ENCODE results near the gene ANKRD6.
A peak's percentile ranks its signal among the peaks of the same experiment; 100 is the strongest.

The ANKRD6 gene

DNA sequence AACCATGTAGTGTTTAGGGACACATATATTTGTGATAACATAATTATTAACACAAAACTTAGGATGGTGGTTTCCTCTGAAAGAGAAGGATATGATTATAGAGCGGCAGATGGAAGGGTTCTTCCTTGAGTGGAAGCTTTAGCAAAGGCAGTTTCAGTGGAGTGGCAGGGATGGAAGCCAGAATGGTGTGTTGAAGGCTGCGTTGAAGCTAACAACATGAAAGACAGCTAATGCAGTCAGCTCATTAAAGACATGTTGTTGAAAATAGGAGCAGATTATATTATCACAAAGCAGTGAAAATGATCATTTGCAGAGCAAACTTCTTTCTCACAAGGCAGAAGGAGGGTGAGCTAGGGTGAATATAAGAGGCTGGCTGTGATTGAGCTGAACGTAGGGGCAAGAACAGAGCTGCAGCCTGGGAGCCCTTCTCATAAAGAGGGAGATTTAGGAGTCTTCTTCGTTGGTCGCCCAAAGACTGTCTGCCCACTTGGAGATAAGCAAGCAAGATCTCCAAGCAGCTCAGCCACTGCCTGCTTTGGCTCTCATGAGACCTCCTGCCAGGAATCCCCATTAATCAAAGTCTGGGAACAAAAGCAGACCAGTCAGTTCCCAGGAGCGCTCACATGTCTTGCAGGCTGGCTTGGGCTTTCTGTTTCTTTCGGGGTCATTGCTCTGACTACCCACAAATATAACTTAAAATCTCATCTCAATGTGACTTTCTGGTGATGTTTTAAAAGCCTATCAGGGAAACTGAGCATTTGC, 2.6 kb upstream of the ANKRD6 start:
- no peak overlapping the region for H3K27ac ChIP-seq
- no peak overlapping the region for H3K4me3 ChIP-seq
- H3K36me3 ChIP-seq (ENCODE audit: insufficient read depth, low read length), result no peaks in the 10 kb centered on the region
- no peak overlapping the region for H3K9ac ChIP-seq (ENCODE audit: insufficient read length)
- no peak for DNase-seq (ENCODE audit: low read depth, low spot score)
- TF ChIP-seq EZH2 (IDR thresholded peaks at IDR 0.05) (no peak), POLR2AphosphoS5 (IDR thresholded peaks at IDR 0.05; ENCODE audit: borderline replicate concordance, low read depth, low read length) (no peak), FOXP2 (optimal IDR thresholded peaks at IDR 0.05; ENCODE audit: control extremely low read depth, extremely low read length, insufficient read depth) (no peak)
- H3K9me3 ChIP-seq (ENCODE audit: low read depth, low read length), result no peaks in the 10 kb centered on the region

- Histone ChIP-seq H3K9ac (ENCODE audit: insufficient read length) (no peak overlapping the region), H3K27ac (no peak overlapping the region), H3K4me3 (peak overlapping the region; percentile 60), H3K36me3 (ENCODE audit: insufficient read depth, low read length) (no peaks in the 10 kb centered on the region), H3K9me3 (ENCODE audit: low read depth, low read length) (no peaks in the 10 kb centered on the region)
- TF ChIP-seq FOXP2 (optimal IDR thresholded peaks at IDR 0.05; ENCODE audit: control extremely low read depth, extremely low read length, insufficient read depth) (no peak), EZH2 (IDR thresholded peaks at IDR 0.05) (no peak), POLR2AphosphoS5 (IDR thresholded peaks at IDR 0.05; ENCODE audit: borderline replicate concordance, low read depth, low read length) (no peak)
- no peak for DNase-seq (ENCODE audit: low read depth, low spot score)
Observed at GRCh38 chr6:89433252-89434149, 549 bp downstream of the ANKRD6 start.

GRCh38 chr6:89434150-89434499, 1.2 kb downstream of the ANKRD6 start:
- no peak overlapping the region for H3K27ac ChIP-seq
- no peak for DNase-seq (ENCODE audit: low read depth, low spot score)
- no peaks in the 10 kb centered on the region for H3K9me3 ChIP-seq (ENCODE audit: low read depth, low read length)
- H3K9ac ChIP-seq (ENCODE audit: insufficient read length), result no peak overlapping the region
- no peak overlapping the region for H3K4me3 ChIP-seq
- TF ChIP-seq POLR2AphosphoS5 (IDR thresholded peaks at IDR 0.05; ENCODE audit: borderline replicate concordance, low read depth, low read length) (no peak), EZH2 (IDR thresholded peaks at IDR 0.05) (no peak)
- H3K36me3 ChIP-seq (ENCODE audit: insufficient read depth, low read length), result no peaks in the 10 kb centered on the region

- H3K36me3 ChIP-seq (ENCODE audit: insufficient read depth, low read length), result no peaks in the 10 kb centered on the region
Observed at GRCh38 chr6:89434954-89435353, 2.0 kb downstream of the ANKRD6 start.

DNA sequence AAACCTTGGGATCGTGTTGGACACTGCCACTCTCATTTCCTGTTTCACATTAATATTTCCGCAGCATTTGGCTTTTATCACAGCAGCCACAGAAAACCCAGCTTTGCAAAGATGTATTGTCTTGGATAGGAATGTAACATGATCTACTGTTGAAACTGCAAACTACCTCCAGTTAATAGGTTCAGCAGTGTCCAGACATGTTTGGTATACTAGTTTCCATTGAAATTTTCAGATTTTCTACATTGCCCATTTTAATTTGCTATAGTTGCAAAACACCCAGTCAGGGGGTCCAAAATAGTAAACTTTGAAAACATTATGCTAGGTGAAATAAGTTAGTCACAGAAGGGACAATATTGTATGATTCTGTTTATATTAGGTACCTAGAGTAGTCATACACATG, 3.3 kb downstream of the ANKRD6 start:
- Histone ChIP-seq H3K4me3 (peak overlapping the region; percentile 70), H3K27ac (peak overlapping the region; percentile 98), H3K36me3 (ENCODE audit: insufficient read depth, low read length) (no peaks in the 10 kb centered on the region), H3K9me3 (ENCODE audit: low read depth, low read length) (no peaks in the 10 kb centered on the region), H3K9ac (ENCODE audit: insufficient read length) (peak overlapping the region; percentile 50)
- peak; percentile 48 for DNase-seq (ENCODE audit: low read depth, low spot score)
- TF ChIP-seq EZH2 (IDR thresholded peaks at IDR 0.05) (no peak), POLR2AphosphoS5 (IDR thresholded peaks at IDR 0.05; ENCODE audit: borderline replicate concordance, low read depth, low read length) (0 out of 2 replicates have a peak, but pooled peaks have one; percentile 21)

More at GRCh38 chr6:89434954-89435353, 2.0 kb downstream of the ANKRD6 start:
- no peak for DNase-seq (ENCODE audit: low read depth, low spot score)
- Histone ChIP-seq H3K9me3 (ENCODE audit: low read depth, low read length) (no peaks in the 10 kb centered on the region), H3K9ac (ENCODE audit: insufficient read length) (no peak overlapping the region), H3K4me3 (no peak overlapping the region; the same call in 1 of the 2 replicates), H3K27ac (peak overlapping the region; percentile 98)
- TF ChIP-seq POLR2AphosphoS5 (IDR thresholded peaks at IDR 0.05; ENCODE audit: borderline replicate concordance, low read depth, low read length), result no peak

- no peak overlapping the region for H3K9ac ChIP-seq (ENCODE audit: insufficient read length)
- H3K27ac ChIP-seq, result no peak overlapping the region
- H3K4me3 ChIP-seq, result no peak overlapping the region
- H3K36me3 ChIP-seq (ENCODE audit: insufficient read depth, low read length), result no peaks in the 10 kb centered on the region
- no peak for DNase-seq (ENCODE audit: low read depth, low spot score)
- no peaks in the 10 kb centered on the region for H3K9me3 ChIP-seq (ENCODE audit: low read depth, low read length)
- TF ChIP-seq POLR2AphosphoS5 (IDR thresholded peaks at IDR 0.05; ENCODE audit: borderline replicate concordance, low read depth, low read length) (no peak), FOXP2 (optimal IDR thresholded peaks at IDR 0.05; ENCODE audit: control extremely low read depth, extremely low read length, insufficient read depth) (no peak), EZH2 (IDR thresholded peaks at IDR 0.05) (no peak)
Observed at GRCh38 chr6:89438248-89438647, 5.3 kb downstream of the ANKRD6 start.

DNA sequence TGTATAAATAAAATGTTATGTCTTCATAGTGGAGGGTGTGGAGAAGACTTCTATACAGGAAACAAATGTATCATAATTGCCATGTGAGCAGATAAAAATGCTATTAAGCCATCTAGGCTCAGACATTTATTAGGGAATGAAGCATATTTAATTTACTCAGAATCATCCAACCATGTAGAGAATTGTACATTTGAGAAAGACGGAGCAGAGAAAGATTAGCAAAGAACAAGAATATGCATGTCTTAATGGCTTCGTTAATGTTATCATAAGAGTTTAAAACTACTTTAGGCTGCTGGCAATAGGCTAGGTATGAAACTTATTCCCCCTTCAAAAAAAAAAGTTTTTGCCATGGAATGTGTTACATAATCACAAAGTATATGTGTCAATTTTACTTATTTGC, 6.1 kb downstream of the ANKRD6 start:
- Histone ChIP-seq H3K9ac (ENCODE audit: insufficient read length) (no peak overlapping the region), H3K4me3 (no peak overlapping the region), H3K36me3 (ENCODE audit: insufficient read depth, low read length) (no peaks in the 10 kb centered on the region), H3K27ac (peak overlapping the region; percentile 31; the same call in 1 of the 2 replicates), H3K9me3 (ENCODE audit: low read depth, low read length) (no peaks in the 10 kb centered on the region)
- TF ChIP-seq POLR2AphosphoS5 (IDR thresholded peaks at IDR 0.05; ENCODE audit: borderline replicate concordance, low read depth, low read length) (no peak), EZH2 (IDR thresholded peaks at IDR 0.05) (no peak), FOXP2 (optimal IDR thresholded peaks at IDR 0.05; ENCODE audit: control extremely low read depth, extremely low read length, insufficient read depth) (no peak)
- no peak for DNase-seq (ENCODE audit: low read depth, low spot score)

- TF ChIP-seq POLR2AphosphoS5 (IDR thresholded peaks at IDR 0.05; ENCODE audit: borderline replicate concordance, low read depth, low read length) (no peak), EZH2 (IDR thresholded peaks at IDR 0.05) (no peak), FOXP2 (optimal IDR thresholded peaks at IDR 0.05; ENCODE audit: control extremely low read depth, extremely low read length, insufficient read depth) (no peak)
- no peak overlapping the region for H3K9ac ChIP-seq (ENCODE audit: insufficient read length)
- H3K9me3 ChIP-seq (ENCODE audit: low read depth, low read length), result no peaks in the 10 kb centered on the region
- DNase-seq (ENCODE audit: low read depth, low spot score), result no peak
- H3K4me3 ChIP-seq, result no peak overlapping the region
- no peaks in the 10 kb centered on the region for H3K36me3 ChIP-seq (ENCODE audit: insufficient read depth, low read length)
- H3K27ac ChIP-seq, result no peak overlapping the region
Observed at GRCh38 chr6:89440200-89440599, 7.2 kb downstream of the ANKRD6 start.
